ENCODE measurements around the gene NPTN.

NPTN gene

DNA sequence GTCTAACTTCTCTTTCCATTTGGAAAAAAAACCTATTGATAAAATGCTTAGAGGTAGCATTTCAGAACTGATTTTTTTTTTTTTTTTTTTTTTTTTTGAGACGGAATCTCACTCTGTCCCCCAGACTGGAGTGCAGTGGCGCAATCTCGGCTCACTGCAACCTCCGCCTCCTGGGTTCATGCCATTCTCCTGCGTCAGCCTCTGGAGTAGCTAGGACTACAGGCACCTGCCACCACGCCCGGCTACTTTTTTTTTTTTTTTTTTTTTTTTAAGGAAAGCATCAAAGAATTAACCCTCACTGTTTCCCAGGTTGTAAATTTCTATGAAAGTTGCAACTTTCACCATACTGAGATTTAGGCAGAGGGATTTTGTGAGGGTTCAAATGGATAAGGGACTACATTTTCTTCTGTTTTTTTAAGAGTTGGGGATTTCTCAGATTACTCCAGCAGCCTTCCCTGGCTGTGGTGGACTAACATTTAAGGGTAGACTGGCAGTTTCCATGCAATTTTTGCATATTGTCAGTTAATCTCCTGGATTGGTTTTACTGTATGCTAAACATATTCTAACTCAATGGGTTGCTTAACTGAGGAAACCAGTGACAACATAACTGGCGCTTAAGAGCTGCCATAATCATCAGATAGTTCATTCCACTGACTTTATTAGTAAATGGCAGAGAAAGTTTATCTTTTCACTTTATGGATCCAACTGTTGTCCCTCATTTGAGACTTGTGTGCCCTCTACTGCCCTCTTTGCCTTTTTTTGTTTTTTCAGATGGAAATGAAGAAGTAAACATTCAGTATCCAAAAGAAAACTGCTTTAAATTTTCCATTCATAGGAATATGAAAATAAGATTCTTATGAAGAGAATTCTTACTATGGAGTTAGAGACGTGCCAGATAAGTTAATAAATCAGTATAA lies 93.7 kb downstream of the NPTN start:
- no peaks in the 10 kb centered on the region for H3K36me3 ChIP-seq (ENCODE audit: control insufficient read depth, insufficient read depth, low read length)
- no peaks in the 10 kb centered on the region for H3K27me3 ChIP-seq (ENCODE audit: control insufficient read depth, insufficient read depth, low read length)
- no peak overlapping the region for H3K4me3 ChIP-seq (ENCODE audit: low read depth, low read length)
- H3K9me3 ChIP-seq (ENCODE audit: control insufficient read depth, insufficient read depth, low read length), result no peaks in the 10 kb centered on the region
- H3K9ac ChIP-seq (ENCODE audit: low read depth, low read length), result no peak overlapping the region
- H3K27ac ChIP-seq (ENCODE audit: low read depth, low read length), result no peak overlapping the region
- no peaks in the 10 kb centered on the region for H3K4me1 ChIP-seq (ENCODE audit: control insufficient read depth, insufficient read depth, low read length)

GRCh38 chr15:73538563-73539211 lies 94.5 kb downstream of the NPTN start:
- no peaks in the 10 kb centered on the region for H3K9me3 ChIP-seq (ENCODE audit: control insufficient read depth, insufficient read depth, low read length)
- H3K9ac ChIP-seq (ENCODE audit: low read depth, low read length), result no peak overlapping the region
- no peaks in the 10 kb centered on the region for H3K27me3 ChIP-seq (ENCODE audit: control insufficient read depth, insufficient read depth, low read length)
- H3K27ac ChIP-seq (ENCODE audit: low read depth, low read length), result no peak overlapping the region
- no peak overlapping the region for H3K4me3 ChIP-seq (ENCODE audit: low read depth, low read length)
- H3K4me1 ChIP-seq (ENCODE audit: control insufficient read depth, insufficient read depth, low read length), result no peaks in the 10 kb centered on the region
- no peaks in the 10 kb centered on the region for H3K36me3 ChIP-seq (ENCODE audit: control insufficient read depth, insufficient read depth, low read length)

DNA sequence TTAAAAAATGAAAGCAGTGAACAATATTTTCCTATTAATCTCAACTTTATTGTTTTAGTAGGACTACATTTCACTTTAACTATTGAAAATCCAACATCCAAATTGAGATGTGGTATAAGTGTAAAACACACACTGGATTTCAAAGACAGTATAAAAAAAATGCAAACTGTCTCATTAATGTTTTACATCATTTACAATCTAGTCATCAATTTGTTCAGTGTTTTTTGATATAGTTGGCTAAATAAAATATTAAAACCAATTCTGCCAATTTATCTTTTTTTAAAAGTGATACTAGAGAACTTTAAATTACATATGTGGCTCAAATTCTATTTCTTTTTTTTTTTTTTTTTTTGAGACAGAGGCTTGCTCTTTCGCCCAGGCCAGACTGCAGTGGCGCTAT lies 95.1 kb downstream of the NPTN start:
- Histone ChIP-seq H3K27me3 (ENCODE audit: control insufficient read depth, insufficient read depth, low read length) (no peaks in the 10 kb centered on the region), H3K36me3 (ENCODE audit: control insufficient read depth, insufficient read depth, low read length) (no peaks in the 10 kb centered on the region), H3K27ac (ENCODE audit: low read depth, low read length) (no peak overlapping the region), H3K4me1 (ENCODE audit: control insufficient read depth, insufficient read depth, low read length) (no peaks in the 10 kb centered on the region), H3K9me3 (ENCODE audit: control insufficient read depth, insufficient read depth, low read length) (no peaks in the 10 kb centered on the region), H3K9ac (ENCODE audit: low read depth, low read length) (no peak overlapping the region), H3K4me3 (ENCODE audit: low read depth, low read length) (no peak overlapping the region)

DNA sequence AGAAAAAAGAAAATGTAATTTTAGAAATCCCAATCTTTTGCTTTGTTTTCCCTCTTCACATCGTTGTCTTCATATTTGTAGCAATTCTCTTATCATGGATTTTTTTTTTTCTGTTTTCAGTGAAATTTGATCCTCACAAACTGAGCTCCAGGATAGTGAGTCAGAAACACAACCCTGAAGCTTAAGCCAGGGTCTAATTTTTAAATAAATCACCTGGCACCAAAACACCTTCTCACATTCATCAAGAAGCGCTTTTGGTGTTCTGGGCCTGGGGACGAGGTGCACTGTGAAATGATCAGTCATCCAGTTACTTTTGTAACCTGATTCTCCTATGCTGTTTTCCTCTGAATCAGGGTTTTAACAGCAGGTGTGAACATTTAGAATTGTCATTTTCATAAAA lies 102.5 kb downstream of the NPTN start:
- Histone ChIP-seq H3K4me1 (ENCODE audit: control insufficient read depth, insufficient read depth, low read length) (peaks cover 6% of the 10 kb centered on the region; the same call in 1 of the 2 replicates), H3K36me3 (ENCODE audit: control insufficient read depth, insufficient read depth, low read length) (no peaks in the 10 kb centered on the region), H3K9ac (ENCODE audit: low read depth, low read length) (no peak overlapping the region), H3K27me3 (ENCODE audit: control insufficient read depth, insufficient read depth, low read length) (no peaks in the 10 kb centered on the region), H3K9me3 (ENCODE audit: control insufficient read depth, insufficient read depth, low read length) (no peaks in the 10 kb centered on the region), H3K27ac (ENCODE audit: low read depth, low read length) (no peak overlapping the region), H3K4me3 (ENCODE audit: low read depth, low read length) (no peak overlapping the region)

DNA sequence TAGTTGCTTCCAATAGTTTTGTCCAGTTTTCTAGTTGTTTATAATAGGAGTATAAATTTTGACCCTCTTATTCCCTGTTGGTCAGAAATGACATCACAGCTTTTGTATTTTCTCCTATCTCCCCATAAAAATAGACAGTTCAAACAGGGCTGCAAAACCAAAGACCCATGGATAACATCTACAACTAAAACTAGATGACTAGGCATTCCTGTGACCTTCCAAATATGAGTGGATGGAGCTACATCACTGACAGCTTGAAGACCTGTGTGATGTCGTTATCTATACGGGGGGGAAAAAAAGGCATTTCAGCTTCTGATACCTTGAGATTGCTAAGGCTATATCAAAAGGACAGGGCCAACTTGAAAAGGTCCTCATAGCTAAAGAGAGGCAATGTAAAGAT lies 105.6 kb downstream of the NPTN start:
- no peak overlapping the region for H3K9ac ChIP-seq (ENCODE audit: low read depth, low read length)
- no peaks in the 10 kb centered on the region for H3K27me3 ChIP-seq (ENCODE audit: control insufficient read depth, insufficient read depth, low read length)
- H3K9me3 ChIP-seq (ENCODE audit: control insufficient read depth, insufficient read depth, low read length), result no peaks in the 10 kb centered on the region
- H3K4me1 ChIP-seq (ENCODE audit: control insufficient read depth, insufficient read depth, low read length), result peaks cover 6% of the 10 kb centered on the region; the same call in 1 of the 2 replicates
- no peak overlapping the region for H3K4me3 ChIP-seq (ENCODE audit: low read depth, low read length)
- H3K36me3 ChIP-seq (ENCODE audit: control insufficient read depth, insufficient read depth, low read length), result no peaks in the 10 kb centered on the region
- no peak overlapping the region for H3K27ac ChIP-seq (ENCODE audit: low read depth, low read length)

DNA sequence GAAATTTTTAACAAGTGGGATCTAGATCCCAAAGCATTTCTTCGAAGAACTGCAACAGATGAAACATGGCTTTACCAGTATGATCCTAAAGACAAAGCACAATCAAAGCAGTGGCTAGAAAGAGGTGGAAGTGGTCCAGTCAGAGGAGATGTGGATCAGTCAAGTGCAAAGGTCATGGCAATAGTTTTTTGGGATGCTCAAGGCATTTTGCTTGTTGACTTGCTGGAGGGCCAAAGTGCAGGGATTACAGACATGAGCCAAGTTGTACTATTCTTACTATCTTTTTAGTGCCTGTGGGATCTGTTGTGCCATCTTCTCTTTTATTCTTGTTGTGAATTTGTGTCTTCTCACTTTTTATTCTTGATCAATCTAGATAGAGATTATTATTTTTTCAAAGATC lies 108.3 kb downstream of the NPTN start:
- no peak overlapping the region for H3K27ac ChIP-seq (ENCODE audit: low read depth, low read length)
- H3K4me3 ChIP-seq (ENCODE audit: low read depth, low read length), result no peak overlapping the region
- H3K27me3 ChIP-seq (ENCODE audit: control insufficient read depth, insufficient read depth, low read length), result no peaks in the 10 kb centered on the region
- no peak overlapping the region for H3K9ac ChIP-seq (ENCODE audit: low read depth, low read length)
- no peaks in the 10 kb centered on the region for H3K36me3 ChIP-seq (ENCODE audit: control insufficient read depth, insufficient read depth, low read length)
- H3K9me3 ChIP-seq (ENCODE audit: control insufficient read depth, insufficient read depth, low read length), result no peaks in the 10 kb centered on the region
- H3K4me1 ChIP-seq (ENCODE audit: control insufficient read depth, insufficient read depth, low read length), result peaks cover 6% of the 10 kb centered on the region; the same call in 1 of the 2 replicates

- peaks cover 24% of the 10 kb centered on the region for H3K4me1 ChIP-seq (ENCODE audit: control insufficient read depth, insufficient read depth, low read length)
- H3K27me3 ChIP-seq (ENCODE audit: control insufficient read depth, insufficient read depth, low read length), result no peaks in the 10 kb centered on the region
- no peak overlapping the region for H3K27ac ChIP-seq (ENCODE audit: low read depth, low read length)
- H3K36me3 ChIP-seq (ENCODE audit: control insufficient read depth, insufficient read depth, low read length), result no peaks in the 10 kb centered on the region
- no peak overlapping the region for H3K9ac ChIP-seq (ENCODE audit: low read depth, low read length)
- H3K9me3 ChIP-seq (ENCODE audit: control insufficient read depth, insufficient read depth, low read length), result no peaks in the 10 kb centered on the region
- H3K4me3 ChIP-seq (ENCODE audit: low read depth, low read length), result no peak overlapping the region
These were observed 111.2 kb downstream of the NPTN start for GRCh38 chr15:73522011-73522410.

DNA sequence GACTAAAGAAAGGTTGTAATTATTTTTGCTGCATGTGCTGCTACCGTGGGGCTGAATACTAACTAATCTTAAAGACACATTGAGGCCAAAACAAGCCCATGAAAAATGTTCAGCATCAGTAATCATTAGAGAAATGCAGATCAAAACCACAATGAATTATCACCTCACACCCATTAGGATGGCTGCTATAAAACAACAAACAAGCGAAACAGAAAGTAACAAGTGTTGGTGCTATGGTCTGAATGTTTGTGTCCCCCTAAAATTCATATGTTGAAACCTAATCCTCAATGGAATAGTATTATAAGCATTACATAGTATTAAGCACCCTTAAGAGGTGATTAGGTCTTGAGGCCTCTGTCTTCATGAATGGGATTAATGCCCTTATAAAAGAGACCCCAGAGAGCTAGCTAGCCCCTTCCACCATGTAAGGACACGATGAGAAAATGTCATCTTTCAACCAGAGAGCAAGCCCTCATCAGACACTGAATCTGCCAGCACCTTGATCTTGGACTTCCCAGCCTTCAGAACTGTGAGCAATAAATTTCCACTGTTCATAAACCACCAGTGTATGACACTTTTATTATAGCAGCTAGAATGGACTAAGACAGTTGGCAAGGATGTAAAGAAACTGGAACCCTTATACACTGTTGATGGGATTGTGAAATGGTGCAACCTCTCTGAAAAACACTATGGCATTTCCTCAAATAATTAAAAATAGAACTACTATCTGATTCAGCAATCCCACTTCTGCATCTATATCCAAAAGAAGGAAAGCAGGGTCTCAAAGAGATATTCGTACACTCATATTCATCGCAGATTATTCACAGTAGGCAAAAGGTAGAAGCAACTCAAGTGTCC lies 114.1 kb downstream of the NPTN start:
- no peaks in the 10 kb centered on the region; the same call in 1 of the 2 replicates for H3K9me3 ChIP-seq (ENCODE audit: control insufficient read depth, insufficient read depth, low read length)
- peak overlapping the region; percentile 11 for H3K27ac ChIP-seq (ENCODE audit: low read depth, low read length)
- no peak overlapping the region for H3K9ac ChIP-seq (ENCODE audit: low read depth, low read length)
- no peak overlapping the region for H3K4me3 ChIP-seq (ENCODE audit: low read depth, low read length)
- peaks cover 26% of the 10 kb centered on the region for H3K4me1 ChIP-seq (ENCODE audit: control insufficient read depth, insufficient read depth, low read length)
- H3K36me3 ChIP-seq (ENCODE audit: control insufficient read depth, insufficient read depth, low read length), result no peaks in the 10 kb centered on the region
- H3K27me3 ChIP-seq (ENCODE audit: control insufficient read depth, insufficient read depth, low read length), result no peaks in the 10 kb centered on the region

DNA sequence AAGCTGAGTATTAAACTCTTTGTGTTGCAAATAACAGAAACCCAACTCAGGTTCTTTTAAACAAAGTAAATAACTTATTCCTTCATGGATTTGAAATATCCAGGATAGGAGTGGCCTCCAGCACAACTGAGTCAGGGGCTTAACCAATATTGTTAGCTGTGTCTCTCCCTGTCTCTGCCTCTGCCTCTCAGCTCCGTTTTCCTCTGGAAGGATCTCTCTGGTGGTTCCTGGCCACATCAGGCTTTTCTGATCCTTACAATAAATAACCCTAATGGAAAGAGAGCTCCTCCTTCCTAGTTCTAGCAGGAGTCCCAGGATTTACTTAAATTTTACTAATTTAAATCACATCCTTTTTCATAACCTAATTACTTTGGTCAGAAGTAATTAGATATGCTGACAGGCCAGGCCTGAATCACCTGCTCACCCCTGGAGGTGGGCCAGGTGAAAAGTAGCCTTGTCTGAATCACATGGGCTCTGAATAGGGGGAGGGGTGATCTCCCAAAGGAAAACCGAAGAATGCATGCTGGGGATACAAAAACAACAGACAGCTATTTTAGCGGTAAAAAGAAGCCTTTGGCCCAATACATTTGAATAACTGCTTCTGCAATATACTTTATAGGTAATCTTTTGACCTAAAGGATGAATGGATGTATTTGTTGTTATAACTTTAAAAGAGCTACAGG lies 114.9 kb downstream of the NPTN start:
- Histone ChIP-seq H3K36me3 (ENCODE audit: control insufficient read depth, insufficient read depth, low read length) (no peaks in the 10 kb centered on the region), H3K4me1 (ENCODE audit: control insufficient read depth, insufficient read depth, low read length) (peaks cover 26% of the 10 kb centered on the region), H3K9ac (ENCODE audit: low read depth, low read length) (no peak overlapping the region), H3K27ac (ENCODE audit: low read depth, low read length) (peak overlapping the region; percentile 24), H3K27me3 (ENCODE audit: control insufficient read depth, insufficient read depth, low read length) (no peaks in the 10 kb centered on the region), H3K4me3 (ENCODE audit: low read depth, low read length) (no peak overlapping the region), H3K9me3 (ENCODE audit: control insufficient read depth, insufficient read depth, low read length) (no peaks in the 10 kb centered on the region; the same call in 1 of the 2 replicates)

DNA sequence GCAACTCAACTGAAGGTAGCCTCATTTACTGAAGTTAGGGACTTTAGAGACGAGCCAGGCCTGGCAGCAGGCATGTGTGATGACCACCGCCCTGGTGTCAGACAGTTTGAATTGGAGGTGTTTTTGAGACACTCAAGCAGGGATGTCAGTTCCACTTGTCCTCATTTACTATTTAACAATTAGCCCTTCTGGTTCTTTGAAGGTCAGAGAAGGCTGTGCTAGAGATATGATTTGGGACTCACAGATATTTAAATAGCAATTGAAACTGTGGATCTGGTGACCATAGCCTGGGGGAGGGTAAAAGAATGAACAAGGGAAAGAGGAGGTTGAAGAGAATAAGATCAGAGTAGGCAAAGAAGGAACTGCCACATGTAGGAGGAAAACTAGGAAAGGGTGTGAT lies 115.6 kb downstream of the NPTN start:
- H3K27ac ChIP-seq (ENCODE audit: low read depth, low read length), result no peak overlapping the region
- peaks cover 26% of the 10 kb centered on the region for H3K4me1 ChIP-seq (ENCODE audit: control insufficient read depth, insufficient read depth, low read length)
- H3K27me3 ChIP-seq (ENCODE audit: control insufficient read depth, insufficient read depth, low read length), result no peaks in the 10 kb centered on the region
- no peak overlapping the region for H3K4me3 ChIP-seq (ENCODE audit: low read depth, low read length)
- no peaks in the 10 kb centered on the region; the same call in 1 of the 2 replicates for H3K9me3 ChIP-seq (ENCODE audit: control insufficient read depth, insufficient read depth, low read length)
- no peak overlapping the region for H3K9ac ChIP-seq (ENCODE audit: low read depth, low read length)
- H3K36me3 ChIP-seq (ENCODE audit: control insufficient read depth, insufficient read depth, low read length), result no peaks in the 10 kb centered on the region

Measured in HUES48 (cell line).